ENCODE measurements around the gene KRT33A.

KRT33A gene

DNA sequence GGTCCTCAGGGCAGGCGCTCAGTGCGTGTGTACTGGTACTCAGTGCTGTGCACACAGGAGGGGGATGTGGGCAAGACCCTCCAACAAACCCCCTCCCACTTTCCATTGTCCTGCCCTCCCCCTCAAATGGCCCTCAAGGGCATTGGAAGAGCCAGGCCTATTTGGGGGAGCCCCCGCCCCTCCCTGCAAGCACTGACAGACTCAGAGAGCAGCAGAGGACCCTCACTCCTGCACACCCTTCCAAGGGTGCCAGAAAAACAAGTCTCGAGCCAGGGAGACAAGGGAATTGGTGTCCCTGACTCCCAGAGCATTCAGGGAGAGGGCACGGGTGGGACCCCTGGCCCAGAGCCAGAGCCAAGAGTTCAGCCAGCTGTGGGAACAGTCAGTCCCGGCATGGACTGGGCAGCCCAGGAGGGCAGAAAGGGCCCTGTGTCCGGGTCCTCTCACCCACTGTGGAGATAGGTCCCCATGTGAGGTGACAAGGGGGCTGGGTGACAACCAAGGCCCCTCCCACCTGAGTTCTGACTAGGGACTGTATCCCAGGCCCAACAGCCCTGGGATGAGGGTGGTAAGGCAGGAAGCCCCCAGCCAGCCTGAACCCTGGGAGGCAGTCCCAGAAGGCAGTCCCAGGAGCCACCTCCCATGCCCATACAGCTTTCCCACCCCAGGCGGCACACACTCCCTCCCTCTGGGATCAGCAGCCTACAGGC, 23.1 kb downstream of the KRT33A start:
- DNase-seq: no peak

DNA sequence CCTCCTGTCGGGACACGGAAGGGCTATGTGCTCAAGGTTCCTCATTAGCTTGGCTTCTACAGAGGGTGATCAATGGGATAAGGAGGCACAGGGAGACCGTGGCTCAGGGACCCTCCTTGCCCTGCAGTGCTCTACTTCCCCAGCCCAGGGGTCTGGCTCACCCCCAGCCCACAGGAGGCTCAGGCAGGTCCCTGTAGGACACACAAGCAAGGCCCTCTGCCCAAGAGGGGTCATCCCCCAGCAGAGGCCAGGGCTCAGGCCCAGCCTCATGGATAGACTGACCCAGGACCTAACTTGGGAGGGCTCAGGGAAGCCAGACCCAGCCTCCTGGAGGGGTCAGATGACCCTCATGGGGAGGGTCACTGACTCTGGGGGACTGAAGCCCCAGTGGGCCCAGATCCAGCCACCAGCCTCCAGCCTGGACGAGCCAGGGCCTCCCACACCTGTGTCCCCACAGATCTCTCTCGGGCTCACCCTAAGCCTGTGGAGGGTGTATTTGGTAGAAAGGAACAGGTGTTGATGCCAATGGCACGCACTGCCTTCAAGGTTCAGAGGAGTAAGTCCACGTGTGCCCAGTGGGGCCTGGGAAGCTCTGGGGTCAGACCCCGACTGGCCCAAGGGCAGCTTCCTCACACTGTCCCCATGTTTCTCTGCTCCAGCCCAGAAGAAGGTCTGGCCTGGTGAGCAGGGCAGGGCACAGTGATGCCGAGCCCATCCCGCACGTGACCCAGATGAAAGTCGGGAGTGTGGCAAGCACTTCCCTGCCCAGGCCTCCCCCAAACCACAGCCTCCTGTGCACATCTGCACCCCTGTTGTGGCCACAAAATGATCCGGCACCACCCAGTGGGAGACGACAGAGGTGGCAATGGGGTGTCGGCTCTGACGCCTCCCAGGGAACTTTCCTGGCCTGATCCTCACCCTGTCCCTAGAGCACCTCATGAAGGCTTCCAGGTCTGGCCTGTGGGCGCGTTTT, 24.2 kb downstream of the KRT33A start:
- DNase-seq: peak; percentile 58

GRCh38 chr17:41325611-41326010, 25.0 kb downstream of the KRT33A start:
- no peak for DNase-seq

DNA sequence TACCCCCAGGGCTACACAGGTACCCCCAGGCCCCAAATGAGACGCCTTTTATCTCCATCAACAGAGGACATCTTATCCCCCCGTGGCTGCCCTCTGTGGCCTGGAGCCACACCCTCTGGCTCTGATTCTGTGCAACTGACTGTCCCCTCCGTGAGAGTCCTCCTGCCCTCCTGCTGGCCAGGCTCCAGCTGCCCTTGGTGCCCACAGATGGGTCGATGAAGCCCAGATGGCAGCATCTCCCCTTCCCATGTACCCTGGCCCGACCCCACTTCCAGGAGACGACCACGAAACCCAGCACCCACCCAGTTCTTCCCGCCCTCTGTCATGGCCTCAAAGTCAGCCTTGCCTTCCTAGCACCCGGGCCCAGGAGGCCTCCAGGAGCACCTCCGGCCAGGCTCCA, 25.5 kb downstream of the KRT33A start:
- no peak for DNase-seq

GRCh38 chr17:41324180-41325075, 26.2 kb downstream of the KRT33A start:
- peak; percentile 61 for DNase-seq

DNA sequence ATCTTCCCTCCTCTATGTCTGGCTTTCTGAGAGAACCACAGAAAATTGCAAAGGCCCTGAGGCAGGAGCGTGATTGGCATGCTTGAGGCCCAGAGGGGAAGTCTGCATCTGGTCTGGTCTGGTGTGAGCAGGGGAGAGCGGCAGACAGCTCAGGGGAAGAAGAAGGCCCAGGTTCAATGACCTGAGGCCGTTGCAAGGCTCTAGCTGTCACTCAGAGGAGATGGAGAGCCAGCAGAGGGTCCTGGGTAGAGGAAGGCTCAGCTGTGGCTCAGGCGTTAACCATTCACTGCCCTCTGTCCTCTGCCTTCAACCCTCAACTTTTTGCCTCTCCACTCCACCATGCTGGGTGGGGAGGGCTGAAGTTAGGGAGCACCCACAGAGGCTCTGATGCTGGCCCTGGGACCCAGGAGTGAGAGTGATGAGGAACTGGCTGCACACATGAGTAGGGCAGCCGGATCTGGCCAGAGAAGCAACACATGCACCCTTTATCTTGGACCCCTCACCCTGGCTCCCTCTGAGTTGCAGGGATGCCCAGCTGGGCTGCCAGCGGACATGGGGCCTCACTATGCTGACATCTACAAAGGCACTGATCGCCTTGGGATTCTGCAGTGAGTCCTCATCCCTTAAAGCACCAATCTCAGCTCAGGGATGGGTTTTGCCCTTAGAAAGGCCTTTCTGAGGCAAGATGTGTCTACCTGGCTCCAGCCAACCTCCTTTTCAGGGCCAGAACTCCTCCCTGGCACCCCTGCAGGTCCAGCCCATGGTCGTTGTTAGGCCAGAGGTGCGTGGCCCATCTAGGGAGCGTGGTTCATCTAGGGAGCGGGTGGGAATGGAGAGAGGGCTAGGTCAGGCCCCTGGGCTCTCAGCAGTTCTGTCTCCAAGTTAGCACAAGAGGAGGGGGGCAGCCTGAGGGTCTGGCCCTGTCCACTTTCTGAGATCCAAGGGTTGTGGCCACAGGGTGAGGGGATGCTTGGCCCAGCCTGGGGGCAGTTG, 27.4 kb downstream of the KRT33A start:
- DNase-seq: no peak

DNA sequence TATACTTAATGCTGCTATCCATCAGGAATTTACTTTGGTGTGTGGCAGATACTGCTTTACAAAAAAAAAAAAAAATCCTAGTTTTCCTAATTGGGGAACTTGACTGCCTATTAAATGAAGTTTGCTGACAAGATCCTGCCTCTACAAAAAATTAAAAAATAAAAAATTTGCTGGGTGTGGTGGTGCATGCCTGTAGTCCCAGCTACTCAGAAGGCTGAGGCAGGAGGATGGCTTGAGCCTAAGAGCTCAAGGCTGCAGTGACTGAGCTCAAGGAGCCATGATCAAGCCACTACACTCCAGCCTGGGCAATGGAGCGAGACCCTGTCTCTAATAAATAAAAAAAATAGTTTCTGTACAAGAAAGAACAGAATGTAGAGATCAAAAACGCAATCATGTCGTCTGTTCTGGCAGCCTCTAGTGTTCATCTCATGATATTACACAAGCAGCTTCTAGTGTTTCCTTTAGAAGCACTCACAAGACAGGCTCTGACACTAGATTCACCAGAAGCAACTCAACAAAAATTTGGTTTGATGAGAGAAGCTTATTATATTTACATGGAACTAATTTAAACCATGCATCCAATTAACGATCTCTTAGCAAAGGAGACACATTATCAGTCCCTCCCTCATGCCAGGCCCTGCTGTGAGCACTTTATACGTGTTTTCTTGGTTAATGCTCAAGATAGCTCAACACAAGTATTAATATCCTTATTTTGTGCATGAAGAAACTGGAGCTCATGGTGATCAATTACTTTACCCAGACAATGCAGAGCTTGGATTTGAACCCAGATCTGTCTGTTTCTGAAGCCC, 28.3 kb downstream of the KRT33A start:
- peak; percentile 42 for DNase-seq

GRCh38 chr17:41318231-41318630, 32.4 kb downstream of the KRT33A start:
- no peak for DNase-seq

DNA sequence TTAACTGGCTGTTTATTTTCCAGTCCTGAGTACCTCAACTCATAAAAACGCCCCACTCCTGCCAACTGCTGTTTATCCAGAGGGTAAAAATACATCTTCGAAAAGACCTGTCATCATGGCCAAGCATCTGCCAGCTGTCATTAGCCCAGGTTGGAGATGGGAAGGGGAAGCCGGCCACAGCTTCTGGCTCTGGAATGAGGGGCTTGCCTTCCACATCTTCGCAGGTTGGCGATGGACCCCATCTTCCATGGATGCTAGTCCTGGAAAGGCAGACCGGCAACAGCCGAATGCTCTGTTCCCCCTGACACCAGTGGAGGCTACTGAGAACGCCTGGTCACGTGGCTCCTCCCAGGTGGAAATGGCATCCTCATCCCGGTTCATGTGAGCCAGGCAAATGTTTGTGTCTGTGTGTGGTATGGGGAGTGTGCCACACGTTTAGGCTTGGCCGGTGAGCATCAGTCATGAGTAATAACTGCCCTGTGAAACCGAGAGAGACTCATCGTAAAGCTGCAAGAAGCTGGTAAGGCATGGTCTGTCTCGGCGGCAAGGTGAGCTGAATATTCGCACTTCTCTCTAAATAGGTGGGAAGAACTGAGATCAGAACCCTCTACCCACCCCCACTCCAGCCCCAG, 34.7 kb downstream of the KRT33A start:
- DNase-seq: no peak

GRCh38 chr17:41315204-41315794, 35.3 kb downstream of the KRT33A start, which contains the start of gene KRTAP17-1:
KRTAP17-1 (minus strand) TSS chr17:41315710; CDS start chr17:41315650, 60 bp downstream.
- no peak for DNase-seq

GRCh38 chr17:41311111-41311510, 39.5 kb downstream of the KRT33A start:
- DNase-seq: no peak

- DNase-seq: peak; percentile 71
Observed at GRCh38 chr17:41308918-41309359, 41.7 kb downstream of the KRT33A start, which contains the start of gene KRTAP16-1. KRTAP16-1 (minus strand) TSS chr17:41309309; CDS start chr17:41309253, 56 bp downstream.

- peak; percentile 87 for DNase-seq
Observed at GRCh38 chr17:41308251-41308917, 42.2 kb downstream of the KRT33A start.

- DNase-seq: no peak
Observed at GRCh38 chr17:41307647-41308046, 43.0 kb downstream of the KRT33A start.

DNA sequence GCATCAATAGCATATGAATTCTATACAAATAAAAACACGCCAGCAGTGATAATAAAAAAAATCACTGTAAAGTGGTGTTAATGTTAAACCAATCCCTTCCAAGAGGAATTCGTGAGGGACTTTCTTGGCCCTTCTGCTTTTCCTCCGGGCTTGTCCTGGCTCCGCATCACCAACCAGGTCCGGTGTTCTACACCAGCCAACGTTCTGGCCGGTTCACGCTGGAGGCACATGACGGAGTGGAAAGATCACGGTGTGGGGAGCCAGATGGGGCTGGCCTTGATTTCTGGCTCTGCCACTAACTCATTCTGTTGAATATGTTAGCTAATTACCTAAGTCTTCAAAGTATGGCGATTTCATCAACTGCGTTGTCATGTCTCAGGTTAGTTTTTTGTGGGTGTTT, 46.5 kb downstream of the KRT33A start:
- DNase-seq: no peak

DNA sequence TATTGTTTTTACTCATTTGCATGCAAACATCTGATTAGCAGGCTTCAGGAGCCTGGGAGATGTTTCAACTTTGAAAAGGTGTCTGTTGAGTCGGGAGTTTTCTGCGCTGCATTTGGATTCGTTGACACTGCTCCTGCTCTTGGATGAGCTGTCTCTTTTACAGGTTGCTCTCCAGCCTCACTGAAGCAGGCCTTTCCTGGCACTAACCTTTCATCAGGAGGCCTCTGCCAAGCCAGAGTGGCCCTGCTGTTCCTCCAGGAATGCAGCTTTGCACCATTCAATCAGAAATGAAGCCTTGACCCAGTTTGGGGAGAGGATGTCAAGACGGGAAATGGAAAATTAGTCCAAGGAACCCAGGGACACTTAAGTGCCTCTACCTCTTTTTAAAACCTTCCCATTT, 47.6 kb downstream of the KRT33A start:
- no peak for DNase-seq

- no peak for DNase-seq
Observed at GRCh38 chr17:41301916-41302901, 48.4 kb downstream of the KRT33A start, which contains the start of gene KRTAP29-1. KRTAP29-1 (minus strand) TSS chr17:41302851; CDS start chr17:41302851, 0 bp downstream.
